Kidney capillary endothelial cell (primary cell): Measurements from ENCODE around the gene CD99L2.

Experiments
- DNase-seq: peaks from one replicate; pipeline ENCODE4 v3.0.0-alpha.2; 2018; ENCODE audit warnings: low spot score

CD99L2 gene, protein sequence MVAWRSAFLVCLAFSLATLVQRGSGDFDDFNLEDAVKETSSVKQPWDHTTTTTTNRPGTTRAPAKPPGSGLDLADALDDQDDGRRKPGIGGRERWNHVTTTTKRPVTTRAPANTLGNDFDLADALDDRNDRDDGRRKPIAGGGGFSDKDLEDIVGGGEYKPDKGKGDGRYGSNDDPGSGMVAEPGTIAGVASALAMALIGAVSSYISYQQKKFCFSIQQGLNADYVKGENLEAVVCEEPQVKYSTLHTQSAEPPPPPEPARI

DNA sequence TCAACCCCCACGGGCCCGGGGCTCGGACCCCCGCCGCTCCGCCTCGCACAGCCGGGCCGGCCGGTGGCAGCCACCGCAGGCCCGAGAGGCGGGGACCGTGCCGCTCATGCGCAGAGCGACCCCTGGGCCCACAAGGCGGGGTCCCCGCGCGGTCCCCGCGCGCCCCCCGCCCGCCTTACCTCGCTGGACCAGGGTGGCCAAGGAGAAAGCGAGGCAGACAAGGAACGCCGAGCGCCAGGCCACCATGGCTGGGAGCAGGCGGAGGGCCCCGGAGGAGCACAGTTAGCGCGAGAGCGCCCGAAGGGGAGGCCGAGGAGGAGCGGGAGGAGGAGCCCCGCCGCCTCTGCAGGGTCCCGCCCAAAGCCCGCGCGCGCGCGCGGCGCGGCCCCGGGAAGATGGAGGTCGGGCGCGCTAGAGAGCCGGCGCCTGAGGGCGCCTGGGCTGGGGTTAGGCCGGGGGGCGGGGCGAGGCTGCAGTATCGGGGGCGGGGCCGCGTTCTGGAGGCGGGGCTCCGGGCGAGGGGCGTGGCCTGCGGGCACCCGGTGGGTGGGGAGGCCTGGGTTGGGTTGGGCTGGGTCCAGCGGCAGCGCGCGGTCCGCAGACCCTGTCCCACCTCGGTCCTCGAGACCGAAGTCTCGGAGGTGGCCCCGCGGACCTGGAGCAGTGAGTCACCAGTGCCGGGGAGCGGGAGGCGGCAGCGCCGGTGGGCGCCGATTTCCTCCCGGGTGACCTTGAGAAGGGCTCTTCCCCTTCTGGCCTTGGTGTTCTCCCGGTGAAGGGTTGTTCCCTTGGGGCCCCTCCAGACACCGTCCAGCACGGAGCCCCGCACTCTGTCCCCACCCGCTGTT lies at the start of gene CD99L2:
Gene CD99L2, minus strand, starts transcription at position 326 of the 848 bp plus-strand sequence. Its CDS starts 80 bp downstream, at position 246.
- peak; percentile 64 for DNase-seq

DNA sequence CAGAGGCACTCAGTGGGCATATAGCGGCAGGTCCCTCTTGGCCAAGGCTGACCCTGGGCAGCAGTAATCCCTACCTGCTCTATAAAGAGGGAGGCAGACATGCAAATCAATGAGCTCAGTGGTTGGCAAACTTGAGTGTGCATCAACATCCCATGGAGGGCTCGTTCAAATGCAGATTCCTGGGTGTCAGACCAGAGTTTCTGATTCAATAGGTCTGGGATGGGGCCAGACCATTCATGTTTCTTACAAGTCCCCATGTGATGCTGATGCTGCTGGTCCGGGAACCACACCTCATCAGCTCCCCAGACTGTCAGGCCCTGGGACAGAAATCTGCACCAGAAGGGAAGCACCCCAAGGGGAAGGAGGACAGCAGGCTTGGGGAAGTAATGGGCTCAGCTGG lies 45.8 kb upstream of the CD99L2 start:
- no peak for DNase-seq

DNA sequence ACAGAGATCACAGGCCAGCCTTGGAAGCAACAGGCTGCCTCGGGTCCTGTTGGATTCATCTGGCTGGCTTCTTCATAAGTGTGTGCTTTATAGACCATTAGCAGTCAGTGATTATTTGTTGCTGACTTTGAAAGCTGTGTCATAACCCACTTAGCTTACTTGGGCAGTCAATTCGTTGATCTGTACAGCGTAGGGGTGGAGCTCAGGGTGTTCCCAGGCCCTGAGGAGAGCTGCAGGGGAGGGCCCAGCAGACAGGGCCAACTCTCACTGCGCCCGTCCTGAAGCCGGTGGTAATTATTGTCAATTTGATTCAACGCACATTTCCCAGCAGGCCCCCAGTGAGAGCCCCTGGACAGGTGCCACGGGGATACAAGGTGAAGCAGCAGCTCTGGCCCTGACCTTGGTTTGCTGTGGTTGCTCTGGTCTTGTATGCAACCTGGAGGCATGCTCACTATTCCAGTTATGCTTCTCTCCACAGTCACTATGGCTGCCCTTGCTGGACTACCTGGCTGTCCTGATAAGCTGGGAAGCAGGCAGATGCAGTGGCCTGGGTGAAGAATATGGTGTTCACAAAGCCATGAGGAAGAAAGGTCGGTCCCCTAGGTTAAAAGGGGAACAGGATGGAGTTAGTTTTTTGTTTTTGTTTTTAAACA lies 44.6 kb upstream of the CD99L2 start:
- no peak for DNase-seq

DNA sequence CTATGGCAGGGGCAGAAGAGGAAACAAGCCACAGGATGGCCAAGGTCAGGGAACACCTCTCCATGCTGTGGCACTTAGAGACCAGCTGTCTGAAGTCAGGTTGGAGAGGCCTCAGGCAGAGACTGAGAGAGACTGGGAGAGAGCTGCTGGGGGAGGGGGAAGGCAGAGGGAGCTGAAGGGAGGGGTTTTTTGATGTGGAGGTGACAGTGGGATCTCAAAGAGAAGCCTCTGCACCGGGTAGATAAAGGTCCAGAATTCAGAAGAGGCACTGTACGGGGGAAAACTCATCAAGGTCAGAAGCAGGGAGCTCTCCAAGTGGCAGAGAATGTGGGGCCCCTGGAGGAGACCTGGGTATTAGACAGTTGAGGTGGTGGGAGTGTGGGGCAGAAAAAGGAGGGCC lies 43.1 kb upstream of the CD99L2 start:
- no peak for DNase-seq

DNA sequence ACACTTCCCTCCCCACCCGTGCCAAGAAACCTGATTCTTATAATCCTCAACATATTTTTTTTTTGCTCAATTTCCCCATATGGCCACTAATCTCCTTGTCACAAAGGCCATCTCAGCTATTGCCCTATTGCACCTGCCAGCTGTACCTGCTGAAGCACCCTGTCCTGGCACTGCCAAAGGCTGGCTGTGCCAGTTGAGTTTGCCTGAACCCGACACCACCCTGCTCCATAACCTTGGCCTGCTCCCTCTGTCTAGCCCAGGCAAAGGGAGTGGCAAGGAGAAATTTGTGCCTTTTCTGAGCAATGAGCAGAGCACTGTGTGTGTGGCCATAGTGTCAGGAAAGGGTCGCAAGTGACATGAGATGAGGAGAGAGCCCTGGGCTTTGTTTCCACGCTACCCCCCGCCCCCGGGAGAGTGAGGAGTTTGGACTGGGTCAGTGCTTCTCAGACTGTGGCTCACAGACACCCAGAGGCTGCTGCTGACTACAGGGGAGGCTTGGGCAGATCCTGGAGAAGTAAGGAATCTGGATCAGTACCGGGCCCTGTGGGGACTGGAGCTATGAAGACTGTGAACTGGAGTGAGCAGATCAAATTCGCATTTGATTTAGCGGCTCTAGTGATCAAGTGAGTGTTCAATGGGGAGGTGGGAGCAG lies 42.5 kb upstream of the CD99L2 start:
- no peak for DNase-seq

DNA sequence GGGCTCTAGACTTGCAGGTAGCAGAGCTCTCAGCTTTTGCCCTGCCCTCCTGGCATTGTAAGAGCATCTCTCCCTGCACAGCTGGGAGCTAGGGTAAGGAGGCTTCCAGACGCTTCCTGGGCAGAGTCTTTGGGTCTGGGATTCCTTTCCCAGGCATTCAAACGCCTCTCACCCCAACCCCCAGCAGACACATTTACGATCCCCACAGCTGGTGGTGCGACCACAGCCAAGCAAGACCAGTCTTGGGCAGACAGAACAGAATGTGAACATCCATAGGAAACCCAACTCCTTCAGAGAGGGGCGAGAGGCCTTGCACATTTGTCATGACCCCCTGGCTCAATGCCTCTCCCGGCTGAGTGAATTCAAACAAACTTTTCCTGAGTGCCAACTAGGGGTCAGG lies 38.1 kb upstream of the CD99L2 start:
- no peak for DNase-seq

DNA sequence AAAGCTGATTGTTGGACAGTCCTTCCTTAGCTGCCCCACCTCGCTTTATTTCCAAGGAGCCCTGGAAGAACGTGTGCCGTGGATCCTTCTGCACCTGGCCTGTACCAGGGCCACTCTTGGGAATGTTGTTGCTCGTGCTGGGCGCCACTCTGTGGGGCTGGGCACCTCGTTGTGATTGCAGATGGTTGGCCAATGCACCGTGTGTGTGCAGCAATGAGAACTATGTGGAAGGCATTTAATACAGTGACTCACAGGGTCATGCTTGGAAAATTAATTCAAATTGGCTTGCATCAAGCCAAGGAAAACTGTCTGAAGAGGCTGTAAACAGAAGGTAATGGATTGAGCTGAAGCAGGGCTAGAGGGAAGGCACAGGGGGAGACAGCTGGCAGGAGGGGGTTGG lies 37.0 kb upstream of the CD99L2 start:
- no peak for DNase-seq

DNA sequence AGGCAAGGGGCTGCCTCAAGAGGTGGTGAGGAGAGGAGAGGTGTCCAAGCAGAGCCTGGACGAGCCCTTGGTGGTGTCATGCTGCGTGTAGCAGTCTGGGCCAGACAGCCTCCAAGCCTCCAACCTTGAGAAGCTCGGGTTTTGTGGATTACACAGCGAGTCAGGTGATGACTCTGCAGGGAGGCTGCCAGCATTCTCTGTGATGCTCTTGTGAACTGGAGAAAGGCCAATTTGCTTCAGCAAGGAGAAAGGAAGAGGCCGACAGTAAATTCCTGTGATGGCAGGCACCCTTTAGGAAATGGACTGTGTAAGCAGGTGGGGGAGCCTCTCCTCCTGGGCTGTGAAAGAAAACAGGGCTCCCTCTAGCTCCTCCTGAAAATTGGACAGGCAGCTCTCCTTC lies 36.0 kb upstream of the CD99L2 start:
- DNase-seq, result no peak

DNA sequence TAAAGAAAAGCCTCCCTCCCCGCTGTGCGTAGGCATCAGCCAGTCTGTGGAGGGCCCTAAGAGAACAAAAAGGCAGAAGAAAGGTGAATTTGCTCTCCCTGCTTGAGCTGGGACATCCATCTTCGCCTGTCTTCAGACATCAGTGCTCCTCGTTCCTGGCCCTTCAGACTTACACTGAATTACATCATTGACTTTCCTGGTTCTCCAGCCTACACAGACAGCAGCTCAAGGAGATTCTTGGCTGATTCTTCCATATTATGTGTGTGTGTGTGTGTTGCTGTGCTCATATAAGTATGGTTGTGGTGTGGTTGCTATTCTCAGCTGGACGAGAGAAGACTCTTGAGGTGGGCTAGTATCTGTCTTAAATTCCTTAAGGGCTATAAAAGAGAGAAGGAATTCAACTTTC lies 35.5 kb upstream of the CD99L2 start:
- no peak for DNase-seq

DNA sequence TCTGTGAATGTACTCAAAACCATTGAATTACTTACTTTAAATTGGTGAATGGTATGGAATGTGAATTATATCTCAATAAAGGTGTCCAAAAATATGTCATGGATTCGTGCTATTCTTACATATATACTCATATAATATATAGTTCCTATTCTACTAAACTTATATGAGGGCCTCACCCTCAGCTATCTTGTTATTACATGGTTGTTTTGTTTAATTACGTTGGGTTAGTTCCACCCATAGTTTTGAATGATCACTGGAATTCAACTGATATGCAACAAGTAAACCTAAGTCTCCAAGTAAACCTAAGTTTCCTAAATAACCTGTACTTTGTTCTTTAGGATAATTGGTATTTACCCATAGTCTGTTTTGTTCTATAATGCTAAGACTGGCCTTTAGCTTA lies 30.6 kb upstream of the CD99L2 start:
- DNase-seq, result no peak

DNA sequence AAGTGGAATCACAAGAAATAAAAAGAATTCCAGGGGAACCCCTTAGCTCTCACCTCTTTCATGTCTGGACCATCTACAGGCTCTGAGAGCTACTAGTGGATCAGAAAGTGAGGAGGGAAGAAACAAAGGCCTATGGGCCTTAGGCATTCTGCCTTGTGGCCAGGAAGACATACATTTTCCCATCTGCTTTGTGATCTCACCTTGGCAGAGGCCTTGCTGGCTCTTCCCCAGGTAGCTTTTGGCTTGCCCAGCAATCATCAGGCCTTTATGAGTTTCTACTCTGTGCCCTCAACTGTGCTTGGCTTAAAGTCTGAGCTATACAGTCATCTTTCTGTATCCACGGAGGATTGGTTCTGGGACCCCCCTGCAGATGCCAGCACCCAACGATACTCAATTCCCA lies 28.3 kb upstream of the CD99L2 start:
- no peak for DNase-seq

DNA sequence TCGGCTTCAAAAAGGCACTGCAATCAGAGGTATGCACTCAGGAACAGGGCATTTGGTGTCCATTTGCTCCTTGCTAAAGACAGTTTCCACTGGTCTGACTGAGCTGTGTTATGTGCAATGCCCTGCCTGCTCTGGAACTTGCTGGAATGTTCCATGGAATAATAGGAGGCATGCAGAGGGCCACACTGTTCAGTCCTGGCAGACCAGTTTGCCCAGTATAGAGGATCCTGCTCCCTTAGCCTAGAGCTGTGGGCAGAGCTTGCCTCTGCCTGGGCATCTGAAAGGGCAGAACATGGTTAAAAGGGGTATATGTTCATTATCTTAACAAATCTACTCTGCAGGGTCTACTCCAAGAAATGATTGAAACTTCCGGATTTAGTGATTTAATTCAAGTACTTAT lies 27.8 kb upstream of the CD99L2 start:
- DNase-seq, result no peak

DNA sequence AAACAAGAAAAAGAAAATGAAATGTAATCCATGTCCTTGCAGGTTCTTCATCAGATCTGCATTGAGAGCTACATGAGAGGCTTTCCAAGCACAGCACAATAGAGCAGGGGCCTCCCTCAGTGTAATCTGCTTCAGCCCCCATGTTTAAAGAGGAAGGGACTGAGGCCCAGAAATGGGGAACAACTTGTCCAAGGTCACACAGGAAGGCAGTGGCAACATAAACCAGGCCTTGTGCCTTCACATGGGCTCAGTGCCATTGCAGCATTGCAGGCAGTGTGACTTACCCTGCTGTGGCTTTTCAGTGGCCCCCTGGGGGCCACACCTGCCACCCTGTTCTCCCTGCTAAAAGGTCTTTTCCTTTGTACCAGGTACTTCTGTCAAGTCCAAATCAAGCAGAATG lies 20.9 kb upstream of the CD99L2 start:
- DNase-seq, result no peak

DNA sequence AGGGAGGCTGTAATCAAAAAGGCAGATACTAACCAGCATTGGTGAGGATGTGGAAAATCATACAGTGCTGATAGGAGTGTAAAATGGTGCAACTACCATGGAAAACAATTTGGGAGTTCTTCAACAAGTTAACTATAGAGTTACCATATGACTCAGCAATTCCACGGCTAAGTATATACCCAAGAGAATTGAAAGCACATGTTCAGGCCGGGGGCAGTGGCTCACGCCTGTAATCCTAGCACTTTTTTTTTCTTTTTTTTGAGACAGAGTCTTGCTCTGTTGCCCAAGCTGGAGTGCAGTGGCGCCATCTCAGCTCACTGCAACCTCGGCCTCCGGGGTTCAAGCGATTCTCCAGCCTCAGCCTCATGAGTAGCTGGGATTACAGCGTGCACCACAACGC lies 15.0 kb upstream of the CD99L2 start:
- DNase-seq, result no peak

DNA sequence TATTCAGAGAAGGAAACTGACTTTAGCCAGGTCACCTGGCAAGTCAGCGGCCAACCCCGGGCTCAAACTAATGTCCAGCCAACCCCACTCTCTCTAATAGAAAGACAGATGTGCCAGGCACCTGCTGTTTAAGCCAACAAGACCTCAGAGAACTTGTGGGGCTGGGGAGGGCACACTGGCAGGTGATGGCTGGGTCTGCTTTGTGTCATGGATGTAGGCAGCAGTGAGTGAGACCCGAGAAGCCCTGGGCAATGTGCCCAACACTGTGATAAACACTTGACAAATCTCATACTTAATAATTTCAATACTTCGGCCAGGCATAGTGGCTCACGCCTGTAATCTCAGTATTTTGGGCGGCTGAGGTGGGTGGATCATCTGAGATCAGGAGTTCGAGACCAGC lies 9.0 kb upstream of the CD99L2 start:
- no peak for DNase-seq

DNA sequence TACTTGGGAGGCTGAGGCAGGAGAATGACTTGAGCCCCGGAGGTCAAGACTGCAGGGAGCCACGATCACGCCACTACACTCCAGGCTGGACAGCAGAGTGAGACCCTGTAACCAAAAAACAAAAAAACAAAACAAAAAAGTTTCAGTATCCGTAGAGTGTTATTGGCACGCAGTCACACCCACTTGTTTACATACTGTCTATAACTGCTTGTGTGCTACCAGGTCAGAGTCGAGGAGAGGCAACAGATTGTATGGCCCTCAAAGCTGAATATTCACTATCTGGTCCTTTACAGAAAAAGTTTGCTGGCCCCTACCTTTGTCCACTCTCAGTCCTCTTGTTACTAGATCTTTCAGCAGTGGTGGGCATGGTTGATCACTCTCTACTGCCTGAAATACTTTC lies 8.2 kb upstream of the CD99L2 start:
- no peak for DNase-seq

DNA sequence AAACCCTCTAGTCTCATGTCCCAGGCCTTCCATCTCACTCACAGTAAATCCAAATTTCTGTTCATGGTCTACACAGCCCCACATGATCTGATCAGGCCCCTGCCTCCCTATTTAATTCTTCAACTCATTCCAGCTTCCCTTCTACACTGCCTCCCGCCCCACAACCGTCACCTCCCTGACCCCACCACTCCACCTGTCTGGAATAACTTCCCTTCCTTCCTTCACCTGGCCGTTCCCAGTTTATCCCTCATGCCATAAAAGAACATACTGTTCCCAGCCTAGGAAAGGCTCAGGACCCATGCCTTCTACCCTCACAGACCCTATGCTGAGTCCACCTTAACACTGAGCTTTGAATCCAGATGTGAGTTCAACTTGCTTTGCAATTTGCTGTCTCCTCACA lies 6.8 kb upstream of the CD99L2 start:
- DNase-seq, result no peak

DNA sequence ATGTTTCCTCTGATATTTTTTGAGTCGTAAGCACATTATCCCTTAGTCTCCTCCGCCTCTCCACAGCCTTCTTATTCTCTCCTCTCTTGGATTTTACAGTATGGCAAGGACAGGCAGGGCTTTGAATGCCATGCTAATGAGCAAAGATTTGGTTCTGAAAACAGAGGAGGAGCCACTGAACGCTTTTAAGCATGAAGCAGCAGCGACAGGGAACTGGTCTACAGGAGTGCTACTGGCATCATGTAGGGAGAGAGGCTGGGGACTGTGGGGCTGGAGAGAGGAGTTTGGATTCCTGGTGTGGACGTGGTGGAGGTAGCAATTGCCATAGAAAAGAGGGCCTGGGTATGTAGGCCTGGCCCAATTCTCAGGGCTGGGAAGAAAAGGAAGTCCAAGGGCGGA lies 4.6 kb upstream of the CD99L2 start:
- DNase-seq, result no peak

DNA sequence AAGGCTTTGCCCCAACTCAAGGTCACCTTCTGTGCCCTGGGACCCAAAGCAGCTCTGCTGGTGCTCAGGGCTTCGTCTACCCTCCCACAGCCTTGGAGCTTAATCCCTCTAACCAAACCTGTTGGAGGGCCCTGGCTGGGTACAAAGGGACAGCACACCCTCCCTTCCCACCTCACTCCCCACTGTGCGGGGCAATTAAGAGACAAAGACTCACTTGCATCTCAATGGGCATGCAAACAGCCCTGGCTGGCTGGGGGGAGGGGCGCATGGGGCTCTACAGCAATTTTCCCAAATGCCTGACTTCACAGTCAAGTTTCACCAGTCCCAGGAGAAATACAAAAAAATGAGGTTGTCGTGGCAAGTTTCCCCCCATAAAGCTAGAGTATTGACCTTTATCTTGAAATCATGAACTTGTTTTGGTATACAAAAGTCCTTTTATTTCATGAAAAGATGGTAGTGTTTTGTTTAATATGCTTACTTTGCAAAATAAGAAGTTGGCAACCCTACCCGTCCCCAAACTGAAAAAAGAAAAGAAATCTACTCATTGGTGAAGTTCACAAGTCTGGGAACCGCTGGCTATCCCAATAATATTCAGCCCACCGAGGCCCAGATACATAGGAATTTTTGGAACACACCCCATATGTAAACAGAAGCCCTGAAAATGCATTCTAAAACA lies 4.1 kb upstream of the CD99L2 start:
- DNase-seq, result no peak

DNA sequence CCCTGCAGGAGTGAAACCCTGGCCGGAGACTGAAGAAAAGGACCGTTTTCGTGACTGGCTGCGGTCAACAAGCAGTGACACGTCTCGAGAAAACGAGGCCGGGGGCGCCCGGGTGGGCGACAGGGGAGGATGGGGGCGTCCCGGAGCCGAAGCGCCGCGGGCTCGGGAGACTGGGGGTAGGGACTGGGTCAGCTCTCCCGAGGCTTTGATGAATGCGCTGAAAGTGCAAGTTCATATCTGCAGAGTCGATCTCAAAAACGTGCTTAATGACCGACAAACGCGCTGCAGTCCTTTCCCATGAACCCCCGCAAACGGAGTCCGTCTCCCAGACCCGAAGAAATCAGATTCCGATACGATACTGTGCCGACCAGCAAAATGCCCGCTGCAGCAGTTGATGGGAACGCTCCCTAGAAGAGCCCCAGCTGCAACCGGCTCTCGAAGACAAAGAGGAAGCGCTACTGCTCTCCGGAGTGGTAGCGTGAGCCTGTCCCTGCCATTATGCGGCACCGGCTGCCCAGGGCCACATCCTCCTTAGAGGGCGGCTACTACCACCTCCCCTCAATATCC lies 806 bp upstream of the CD99L2 start:
- DNase-seq, result peak; percentile 8

DNA sequence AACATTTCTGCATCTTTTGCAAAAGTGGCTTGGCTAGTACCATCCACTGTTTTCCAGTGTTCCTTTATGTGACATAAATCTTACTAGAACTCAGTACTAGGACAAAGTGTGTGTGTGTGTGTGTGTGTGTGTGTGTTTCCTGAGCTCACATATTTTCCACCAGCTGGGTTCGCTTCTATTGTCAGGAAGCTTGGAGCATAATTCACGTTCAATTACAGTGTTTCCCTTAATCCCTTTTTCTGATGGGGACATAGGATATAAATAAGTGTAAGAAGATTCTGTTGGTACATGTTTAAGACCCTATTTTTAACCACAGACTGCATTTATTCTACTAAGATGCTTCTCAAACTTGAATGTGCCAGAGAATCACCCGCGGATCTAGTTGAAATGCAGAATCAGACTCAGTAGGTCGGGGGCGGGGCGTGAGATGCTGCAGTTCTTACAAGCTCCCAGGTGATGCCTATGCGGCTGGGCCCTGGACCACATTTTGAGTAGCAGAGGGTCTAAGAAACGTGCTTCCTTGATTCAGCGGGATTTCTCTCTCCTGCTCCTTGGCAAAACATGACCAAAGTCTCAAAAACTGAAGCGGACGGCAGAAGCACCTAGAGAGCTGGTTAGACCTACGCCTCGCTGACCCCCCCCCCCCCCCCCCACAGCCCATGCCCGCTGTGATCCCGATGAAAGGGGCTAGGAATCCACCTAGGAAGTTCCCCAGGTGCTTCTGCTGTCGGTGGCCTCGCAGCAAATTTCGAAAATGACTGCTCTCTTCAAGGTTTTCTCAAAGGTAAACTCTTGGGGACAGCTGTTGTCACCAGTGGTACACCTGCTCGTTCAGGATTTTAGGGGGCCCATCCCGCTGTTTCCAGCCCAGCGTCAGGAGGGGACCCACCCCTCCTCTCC lies 797 bp downstream of the CD99L2 start:
- DNase-seq, result peak; percentile 12
